ENCODE results near the gene LCMT1.
"Not testable (repeated sequence)": the region's sequence is repeated elsewhere in the genome, so short reads cannot be mapped to it uniquely, and the experiment has no call there.

Gene LCMT1

GRCh38 chr16:25097276-25097975 lies 14.1 kb upstream of the LCMT1 start:
- DNase-seq = no peak

DNA sequence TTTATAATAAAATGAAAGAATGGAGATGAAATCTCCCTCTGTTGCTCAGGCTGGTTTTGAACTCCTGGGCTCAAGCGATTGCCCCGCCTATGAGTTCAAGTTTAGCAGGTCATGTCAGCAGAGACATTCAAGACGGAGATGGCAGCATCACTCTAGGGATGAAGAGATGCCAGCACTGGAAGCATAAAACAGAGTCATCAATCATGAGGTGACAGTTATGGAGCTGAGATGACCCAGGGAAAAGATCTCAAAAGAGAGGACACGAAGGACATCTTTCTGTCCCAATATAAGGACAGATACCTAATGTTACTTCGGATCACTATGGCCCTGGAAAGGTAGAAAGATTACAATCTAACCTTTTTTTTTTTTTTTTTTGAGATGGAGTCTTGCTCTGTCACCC lies 11.0 kb upstream of the LCMT1 start:
- no peak for DNase-seq

GRCh38 chr16:25106567-25107465 lies 4.7 kb upstream of the LCMT1 start:
- DNase-seq = peak; percentile 94

- DNase-seq = no peak
Measured at GRCh38 chr16:25107466-25107792, 4.1 kb upstream of the LCMT1 start.

- peak; percentile 42 for DNase-seq
Measured at GRCh38 chr16:25108054-25108453, 3.5 kb upstream of the LCMT1 start.

GRCh38 chr16:25109643-25110042 lies 1.9 kb upstream of the LCMT1 start:
- peak; percentile 43 for DNase-seq

- DNase-seq = peak; percentile 32
Measured at GRCh38 chr16:25110387-25110947, 1.1 kb upstream of the LCMT1 start.

DNA sequence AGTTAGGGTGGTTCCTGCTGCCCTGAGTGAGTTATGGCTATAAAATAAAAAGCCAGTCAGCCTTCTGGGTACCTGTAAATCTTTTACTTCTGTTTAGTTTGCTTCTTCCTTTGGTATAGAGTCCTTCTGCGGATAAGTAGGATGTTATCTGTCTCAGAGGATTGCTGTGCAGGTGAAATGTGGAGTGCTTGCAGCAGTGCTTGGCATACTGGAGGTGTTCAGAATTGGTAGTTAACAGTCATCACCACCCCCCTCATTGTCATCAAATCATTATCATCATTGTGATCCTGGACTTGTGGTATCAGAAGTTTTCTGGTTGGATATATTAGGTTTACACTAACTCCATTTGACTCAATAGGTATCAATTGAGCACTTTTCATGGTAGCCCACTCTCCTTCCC lies 2.6 kb downstream of the LCMT1 start:
- no peak for DNase-seq

DNA sequence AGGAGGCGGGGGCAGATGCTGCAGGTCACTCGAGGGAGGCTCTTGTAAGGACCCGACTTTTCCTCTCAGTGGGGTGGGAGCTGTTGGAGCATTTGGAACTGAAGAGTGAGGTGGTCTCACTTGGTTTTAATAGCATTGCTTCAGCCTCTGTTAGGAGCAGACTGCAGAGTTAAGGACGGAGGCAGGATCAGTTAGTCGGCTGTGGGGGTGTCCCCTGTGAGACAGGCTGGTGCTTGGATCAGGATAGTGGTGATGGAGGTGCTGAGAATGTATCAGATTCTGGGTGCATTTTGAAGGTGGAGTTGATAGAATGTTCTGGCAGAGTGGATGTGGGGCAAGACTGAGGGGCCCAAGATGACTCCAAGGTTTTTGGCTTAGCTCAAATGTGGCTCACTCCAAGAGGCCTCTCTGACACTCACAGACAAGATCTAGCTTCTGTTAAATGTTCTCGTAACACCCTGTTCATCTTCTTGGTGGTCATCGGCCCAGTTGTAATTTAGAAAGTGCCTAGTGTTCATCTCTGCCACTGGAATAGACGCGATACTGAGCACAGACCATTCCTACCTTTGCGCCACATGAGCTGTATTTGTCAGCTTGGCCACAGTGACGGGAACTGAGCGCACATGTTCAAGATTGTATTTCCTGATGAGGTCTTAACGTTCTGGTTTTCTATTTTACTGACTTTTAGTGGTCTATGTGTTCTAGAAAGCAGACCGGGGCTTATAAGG lies 7.5 kb downstream of the LCMT1 start:
- no peak for DNase-seq

GRCh38 chr16:25121824-25122600 lies 10.5 kb downstream of the LCMT1 start:
- no peak for DNase-seq

- no peak for DNase-seq
Measured at GRCh38 chr16:25124503-25124902, 13.0 kb downstream of the LCMT1 start.

- peak; percentile 2 for DNase-seq
Measured at GRCh38 chr16:25126086-25126666, 14.6 kb downstream of the LCMT1 start.

- peak; percentile 72 for DNase-seq
Measured at GRCh38 chr16:25126820-25127232, 15.3 kb downstream of the LCMT1 start.

DNA sequence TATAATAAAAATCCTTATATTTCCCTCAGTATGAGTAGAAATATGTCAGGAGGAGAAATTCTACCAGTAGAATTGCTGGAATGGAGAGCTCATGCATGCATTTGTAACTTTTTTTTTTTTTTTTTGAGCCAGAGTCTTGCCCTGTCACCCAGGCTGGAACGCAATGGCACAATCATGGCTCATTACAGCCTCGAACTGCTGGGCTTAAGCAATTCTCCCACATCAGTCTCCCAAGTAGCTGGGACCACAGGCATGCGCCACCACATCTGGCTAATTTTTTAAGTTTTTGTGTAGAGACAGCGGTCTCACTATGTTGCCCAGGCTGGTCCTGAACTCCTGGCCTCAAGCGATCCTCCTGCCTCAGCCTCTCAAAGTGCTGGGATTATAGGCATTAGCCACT lies 21.2 kb downstream of the LCMT1 start:
- DNase-seq = not testable (repeated sequence)

GRCh38 chr16:25134166-25134700 lies 22.7 kb downstream of the LCMT1 start:
- no peak for DNase-seq

DNA sequence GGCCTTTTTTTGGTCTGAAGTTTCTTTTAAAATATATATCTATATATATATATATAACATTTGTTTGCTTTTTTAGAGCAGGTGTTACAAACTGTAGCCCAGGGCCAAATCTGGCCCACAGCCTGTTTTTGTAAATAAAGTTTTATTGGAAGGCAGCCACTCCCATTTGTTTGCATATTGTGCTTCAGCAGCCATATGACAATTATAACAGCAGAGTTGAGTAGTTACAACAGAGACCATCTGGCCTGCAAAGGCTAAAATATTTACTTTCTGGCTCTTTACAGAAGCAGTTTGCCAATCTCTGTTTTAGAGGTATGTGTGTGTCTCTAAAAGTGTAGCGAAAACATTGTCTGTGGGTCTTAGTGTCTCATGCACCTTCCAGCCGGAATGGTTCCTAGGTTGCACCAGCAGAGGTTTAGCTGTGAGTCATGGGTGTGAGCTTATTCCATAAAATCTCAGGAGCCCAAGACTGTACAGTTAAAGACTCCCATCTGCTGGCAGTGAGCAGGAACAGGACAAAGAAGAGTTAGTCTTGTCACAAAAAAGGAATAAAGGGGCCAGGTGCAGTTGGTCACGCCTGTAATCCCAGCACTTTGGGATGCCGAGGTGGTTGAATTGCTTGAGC lies 23.8 kb downstream of the LCMT1 start:
- DNase-seq = peak; percentile 39

- no peak for DNase-seq
Measured at GRCh38 chr16:25138130-25138529, 26.6 kb downstream of the LCMT1 start.

DNA sequence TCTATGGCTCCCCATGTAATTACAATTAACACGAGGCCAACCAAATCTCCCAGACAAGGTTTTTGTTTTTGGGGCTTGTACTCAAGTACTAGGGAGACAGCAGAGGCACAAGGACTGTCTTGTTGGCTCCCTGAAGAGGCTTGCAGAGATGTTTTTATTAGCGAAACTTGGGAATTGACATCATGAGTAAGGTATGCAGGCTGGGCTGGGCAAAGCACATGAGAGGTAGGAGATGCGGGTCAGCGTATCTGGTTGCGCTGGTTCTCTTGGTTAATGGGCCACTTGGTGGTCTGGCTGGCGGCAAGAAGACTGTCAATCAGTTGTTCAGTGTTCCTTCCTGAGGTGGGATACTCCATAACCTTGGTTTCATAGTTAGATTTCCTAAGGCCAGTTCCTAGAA lies 28.9 kb downstream of the LCMT1 start:
- DNase-seq = no peak

DNA sequence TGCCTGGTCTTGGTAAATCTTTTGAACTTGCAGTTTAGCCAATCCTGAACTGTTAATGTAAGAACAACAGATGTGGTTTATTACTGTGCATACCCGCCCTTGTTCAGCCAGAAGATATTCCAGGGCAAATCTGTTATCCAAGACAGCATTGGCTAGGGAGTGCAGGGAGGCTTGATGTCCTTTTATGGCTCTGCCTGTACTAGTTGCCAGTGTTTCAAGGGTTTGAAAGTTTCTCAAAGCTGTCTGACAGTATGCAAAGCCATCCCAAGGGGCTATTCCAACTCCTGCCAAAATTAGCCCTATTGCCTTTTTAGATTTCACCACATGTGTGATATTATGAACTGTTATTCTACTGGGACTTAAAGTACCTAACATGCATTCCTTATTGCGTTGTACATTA lies 30.1 kb downstream of the LCMT1 start:
- DNase-seq = no peak

DNA sequence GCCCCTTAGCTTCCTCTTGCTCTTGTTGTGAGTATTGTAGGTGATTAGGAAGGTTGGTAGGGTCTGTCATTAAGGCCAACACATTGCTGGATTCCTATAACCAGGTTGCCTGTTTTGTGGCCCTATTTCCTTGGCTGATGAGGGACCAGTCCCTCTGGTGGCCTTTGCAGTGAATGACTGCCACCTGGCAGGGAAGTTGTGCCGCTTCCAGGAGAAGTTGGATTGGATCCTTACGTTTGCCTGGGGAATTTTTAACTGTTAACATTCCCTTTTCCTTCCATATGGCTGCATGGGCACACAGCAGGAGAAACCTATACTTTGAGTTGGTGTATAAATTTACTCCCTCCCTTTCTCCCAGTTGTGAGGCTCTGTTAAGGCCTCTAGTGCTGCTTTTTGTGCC lies 32.4 kb downstream of the LCMT1 start:
- peak; percentile 10 for DNase-seq

- DNase-seq = no peak
Measured at GRCh38 chr16:25148568-25149215, 37.1 kb downstream of the LCMT1 start.
